NB4 (cell line): ENCODE measurements around the gene NECTIN3.

Source experiments
- CTCF ChIP-seq: IDR thresholded peaks from one replicate; pipeline ENCODE4 v1.5.1; 2012; ENCODE audit warnings: low read depth, low read length
- POLR2A ChIP-seq: IDR thresholded peaks from 2 replicates; pipeline ENCODE4 v1.6.1; 2011; ENCODE audit warnings: mild to moderate bottlenecking; ENCODE audit not compliant: insufficient read length; ENCODE audit errors: extremely low read depth
- TF ChIP-seq, protein P1 (sequence below): IDR thresholded peaks from 2 replicates; pipeline ENCODE4 v1.6.1; 2011; ENCODE audit warnings: low read depth, low read length

GRCh38 chr3:111164621-111165020 lies 93.0 kb downstream of the NECTIN3 start:
- TF ChIP-seq CTCF (no peak), POLR2A (no peak)
- TF ChIP-seq, protein P1, sequence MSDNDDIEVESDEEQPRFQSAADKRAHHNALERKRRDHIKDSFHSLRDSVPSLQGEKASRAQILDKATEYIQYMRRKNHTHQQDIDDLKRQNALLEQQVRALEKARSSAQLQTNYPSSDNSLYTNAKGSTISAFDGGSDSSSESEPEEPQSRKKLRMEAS = no peak
